ENCODE data around the gene BSG.

- TF ChIP-seq POLR2A (IDR thresholded peaks at IDR 0.05) (no peak), POLR2AphosphoS5 (IDR thresholded peaks at IDR 0.05) (no peak)
These were observed 57.7 kb downstream of the BSG start for GRCh38 chr19:629961-630714.

Measured in prostate gland (tissue), 1 donor.